Measurements from ENCODE around the gene RPGRIP1.
"Not testable (repeated sequence)": the region's sequence is repeated elsewhere in the genome, so short reads cannot be mapped to it uniquely, and the experiment has no call there.

Gene RPGRIP1

GRCh38 chr14:21279783-21280182 is at the start of gene RPGRIP1:
RPGRIP1 (plus strand) TSS chr14:21280083; CDS start chr14:21287977, 7,894 bp downstream.
- DNase-seq: no peak

GRCh38 chr14:21231020-21231652 is 48.7 kb upstream of the RPGRIP1 start:
- DNase-seq: no peak

GRCh38 chr14:21233457-21234076 is 46.3 kb upstream of the RPGRIP1 start:
- DNase-seq: no peak

GRCh38 chr14:21234112-21234511 is 45.8 kb upstream of the RPGRIP1 start:
- DNase-seq: no peak

GRCh38 chr14:21236948-21237797 is 42.7 kb upstream of the RPGRIP1 start:
- no peak for DNase-seq

- DNase-seq: no peak
Measured at GRCh38 chr14:21238823-21239518, 40.9 kb upstream of the RPGRIP1 start.

- DNase-seq: no peak
Measured at GRCh38 chr14:21240417-21240816, 39.5 kb upstream of the RPGRIP1 start.

- DNase-seq: no peak
Measured at GRCh38 chr14:21241218-21241819, 38.6 kb upstream of the RPGRIP1 start.

GRCh38 chr14:21244544-21244943 is 35.3 kb upstream of the RPGRIP1 start:
- no peak for DNase-seq

- DNase-seq: no peak
Measured at GRCh38 chr14:21245813-21246212, 34.1 kb upstream of the RPGRIP1 start.

- no peak for DNase-seq
Measured at GRCh38 chr14:21248338-21248737, 31.5 kb upstream of the RPGRIP1 start.

GRCh38 chr14:21248739-21249411 is 31.0 kb upstream of the RPGRIP1 start:
- no peak for DNase-seq

GRCh38 chr14:21251215-21251614 is 28.7 kb upstream of the RPGRIP1 start:
- DNase-seq: no peak

- no peak for DNase-seq
Measured at GRCh38 chr14:21252149-21252548, 27.7 kb upstream of the RPGRIP1 start.

GRCh38 chr14:21255385-21256101 is 24.3 kb upstream of the RPGRIP1 start:
- DNase-seq: no peak

- not testable (repeated sequence) for DNase-seq
Measured at GRCh38 chr14:21256102-21256447, 23.8 kb upstream of the RPGRIP1 start.

GRCh38 chr14:21256539-21257393 is 23.1 kb upstream of the RPGRIP1 start:
- DNase-seq: no peak

- no peak for DNase-seq
Measured at GRCh38 chr14:21257394-21257909, 22.4 kb upstream of the RPGRIP1 start.

GRCh38 chr14:21258005-21258888 is 21.6 kb upstream of the RPGRIP1 start:
- no peak for DNase-seq

Data from DMS 273 treated with DMSO at 0.1 percent for 48 hours (cell line).